Testis (tissue), 3 donors: ENCODE measurements around the gene NUAK1. TPM values are rescaled to one million over a fixed set of nuclear protein-coding genes. Genes with fewer than 3 reads are reported as not detected.

Experiments used
- DNase-seq: peaks from one replicate; pipeline ENCODE4 v3.0.0-alpha.2; 2019
- H3K27ac ChIP-seq, 2 donors: fragments of 200-600 bp; sonication (generic); one replicate each; pipeline ENCODE4 v1.5.1; 2019
- H3K27me3 ChIP-seq: fragments of 200-600 bp; sonication (generic); one replicate; pipeline ENCODE4 v1.5.1; 2019
- H3K36me3 ChIP-seq: fragments of 200-600 bp; sonication (generic); one replicate; pipeline ENCODE4 v1.5.1; 2017; ENCODE audit warnings: low read depth; ENCODE audit errors: missing control alignments
- H3K4me1 ChIP-seq: fragments of 200-600 bp; sonication (generic); one replicate; pipeline ENCODE4 v1.5.1; 2019
- H3K4me3 ChIP-seq, 2 donors: fragments of 200-600 bp; sonication (generic); one replicate each; pipeline ENCODE4 v1.5.1; 2017 to 2019
- H3K9me3 ChIP-seq: fragments of 200-600 bp; sonication (generic); one replicate; pipeline ENCODE4 v1.5.1; 2017
- CTCF ChIP-seq, 3 experiments: fragments of 450-650 bp in 2 of 3; fragments of 200-600 bp in 1 of 3; sonication (generic) in 1 of 3; IDR thresholded peaks; one replicate each; pipeline ENCODE4 v1.5.1; 2016 to 2019; ENCODE audit warnings: antibody characterized with exemption in 3 of 3, mild to moderate bottlenecking in 2 of 3, moderate library complexity in 1 of 3
- POLR2A ChIP-seq: fragments of 450-650 bp; IDR thresholded peaks from one replicate; pipeline ENCODE4 v1.6.1; 2017; ENCODE audit warnings: antibody characterized with exemption, mild to moderate bottlenecking, moderate library complexity
- WGBS, 2 donors: methylation state at CpG; one replicate each; pipeline ENCODE4 v1.1.5; 2018; 5-methylcytosine and 5-hydroxymethylcytosine counted together
- intact Hi-C: fragments of 100-400 bp; cut with DNase I; formaldehyde crosslinking; loops from one replicate; pipeline ENCODE4 v1.15.1; 2023; ENCODE audit warnings: low total_unique reads
- polyA plus RNA-seq: library from polyadenylated mRNA; stranded (reverse); fragments of 350-450 nt; fragmentation: Illumina TruSeq; extraction: RNeasy Lipid Tissue Mini Kit (QIAGEN cat#74804); gene quantifications from one replicate; pipeline ENCODE4 v1.2.3, GENCODE V29; 2014; ENCODE audit warnings: low read depth, low replicate concordance; ENCODE audit not compliant: insufficient read depth
- total RNA-seq, 2 donors: library from RNA; depleted of rRNA; stranded (reverse); fragments of >200 nt; gene quantifications; one replicate each; pipeline ENCODE4 v1.2.3, GENCODE V29; 2016

Gene NUAK1
- total and polyA plus RNA-seq, 3 donors from 2014 or later = 6.6 to 9.1 (median 8.2) TPM

DNA sequence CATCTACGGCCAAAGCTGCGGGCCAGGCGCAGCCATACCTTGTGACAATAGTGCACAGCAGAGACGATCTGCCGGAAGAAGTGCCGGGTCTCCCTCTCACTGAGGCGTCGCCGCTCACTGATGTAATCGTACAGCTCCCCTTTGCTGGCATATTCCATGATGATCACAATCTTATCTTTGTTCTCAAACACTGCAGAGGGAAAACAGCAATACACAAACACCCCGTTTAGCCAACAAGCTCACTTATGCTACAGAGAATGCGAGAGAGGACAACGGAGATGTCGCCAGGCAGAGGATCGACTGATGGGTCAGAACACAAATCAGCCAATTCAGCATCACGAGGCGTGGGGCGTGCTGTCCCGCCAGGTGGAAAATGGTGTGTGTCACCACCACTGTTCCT, 52.1 kb downstream of the NUAK1 start:
- Histone ChIP-seq H3K27ac (no peak overlapping the region), H3K27me3 (no peaks in the 10 kb centered on the region), H3K36me3 (no peaks in the 10 kb centered on the region), H3K4me3 (no peak overlapping the region), H3K9me3 (no peaks in the 10 kb centered on the region), H3K4me1 (peaks cover 35% of the 10 kb centered on the region)
- TF ChIP-seq CTCF (IDR thresholded peaks at IDR 0.05) = no peak
- no peak for TF ChIP-seq POLR2A
- intact Hi-C loops = no loop called here
- DNase-seq = no peak
- WGBS, 2 donors = 91 to 94% methylated on average over 19 of the region's 19 CpGs

DNA sequence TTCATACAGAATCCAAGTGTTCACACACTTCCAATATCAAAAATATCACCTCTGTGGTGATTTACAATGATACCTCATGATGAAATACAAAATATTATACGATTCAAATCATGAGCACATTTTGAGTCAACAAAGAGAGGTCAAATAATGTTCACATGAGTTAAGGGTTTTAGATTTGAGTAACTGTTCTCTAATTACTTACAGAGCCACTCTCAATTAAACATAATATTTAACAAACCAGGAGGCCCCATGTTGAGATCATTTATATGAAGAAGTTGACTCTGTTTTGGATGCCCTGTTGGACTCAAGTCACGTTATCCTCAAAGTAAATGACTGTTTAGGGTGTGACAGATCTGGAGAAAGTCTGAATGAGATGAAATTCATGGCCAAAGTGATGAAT, 53.5 kb downstream of the NUAK1 start:
- no peak overlapping the region for H3K27ac ChIP-seq
- H3K9me3 ChIP-seq = no peaks in the 10 kb centered on the region
- no peak overlapping the region for H3K4me3 ChIP-seq
- TF ChIP-seq CTCF (IDR thresholded peaks at IDR 0.05) (no peak), POLR2A (no peak)
- H3K4me1 ChIP-seq = peaks cover 28% of the 10 kb centered on the region
- 66 to 89% methylated on average over 2 of the region's 2 CpGs for WGBS, 2 donors
- intact Hi-C loops = no loop called here
- no peaks in the 10 kb centered on the region for H3K36me3 ChIP-seq
- no peaks in the 10 kb centered on the region for H3K27me3 ChIP-seq
- DNase-seq = no peak

DNA sequence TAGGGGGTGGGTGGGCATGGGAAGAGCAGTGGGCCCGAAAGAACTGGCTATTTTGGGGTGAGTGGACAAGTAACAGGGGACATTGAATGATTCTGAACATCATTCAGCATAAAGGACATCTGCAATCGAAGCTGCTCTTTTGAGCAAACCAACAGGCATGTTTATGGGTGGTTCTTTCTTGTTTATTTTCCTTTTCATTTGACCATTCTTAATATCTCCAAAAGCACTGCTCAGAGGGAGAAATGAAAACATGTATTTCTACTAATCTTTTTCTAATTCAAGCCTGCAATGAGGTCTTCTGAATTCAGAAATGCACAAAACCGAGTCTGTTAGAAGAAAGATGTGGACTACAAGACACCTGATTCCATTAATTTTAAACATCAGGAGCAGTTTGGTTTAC, 54.0 kb downstream of the NUAK1 start:
- intact Hi-C loops = no loop called here
- 69 to 70% methylated on average over 3 of the region's 3 CpGs for WGBS, 2 donors
- peak overlapping the region in 1 of 2 donors; percentile 0 for H3K27ac ChIP-seq
- no peaks in the 10 kb centered on the region for H3K27me3 ChIP-seq
- no peaks in the 10 kb centered on the region for H3K9me3 ChIP-seq
- H3K4me1 ChIP-seq = peaks cover 25% of the 10 kb centered on the region
- H3K4me3 ChIP-seq = no peak overlapping the region
- no peak for DNase-seq
- TF ChIP-seq CTCF (IDR thresholded peaks at IDR 0.05) (no peak), POLR2A (no peak)
- H3K36me3 ChIP-seq = no peaks in the 10 kb centered on the region

- no peak for DNase-seq
- 54 to 57% methylated on average over 10 of the region's 10 CpGs for WGBS, 2 donors
- no peak overlapping the region for H3K4me3 ChIP-seq
- peak overlapping the region in 1 of 2 donors; percentile 0 for H3K27ac ChIP-seq
- no peaks in the 10 kb centered on the region for H3K36me3 ChIP-seq
- no peaks in the 10 kb centered on the region for H3K27me3 ChIP-seq
- no peaks in the 10 kb centered on the region for H3K9me3 ChIP-seq
- intact Hi-C loops = no loop called here
- TF ChIP-seq POLR2A = no peak
- no peak for TF ChIP-seq CTCF (IDR thresholded peaks at IDR 0.05)
- peaks cover 19% of the 10 kb centered on the region for H3K4me1 ChIP-seq
Measured at GRCh38 chr12:106084014-106084671, 54.6 kb downstream of the NUAK1 start.
